HL-60 (cell line): ENCODE data around the gene PPIE.

ENCODE experiments used
- CTCF ChIP-seq: IDR thresholded peaks from one replicate; pipeline ENCODE4 v1.5.1; 2011; ENCODE audit warnings: low read length, control low read depth, inconsistent platforms; ENCODE audit not compliant: insufficient read depth
- POLR2AphosphoS5 ChIP-seq: IDR thresholded peaks from 2 replicates; pipeline ENCODE4 v1.6.1; 2012; ENCODE audit warnings: low read depth
- REST ChIP-seq: IDR thresholded peaks from 2 replicates; pipeline ENCODE4 v1.6.1; 2012; ENCODE audit warnings: low read depth; ENCODE audit not compliant: insufficient replicate concordance

DNA sequence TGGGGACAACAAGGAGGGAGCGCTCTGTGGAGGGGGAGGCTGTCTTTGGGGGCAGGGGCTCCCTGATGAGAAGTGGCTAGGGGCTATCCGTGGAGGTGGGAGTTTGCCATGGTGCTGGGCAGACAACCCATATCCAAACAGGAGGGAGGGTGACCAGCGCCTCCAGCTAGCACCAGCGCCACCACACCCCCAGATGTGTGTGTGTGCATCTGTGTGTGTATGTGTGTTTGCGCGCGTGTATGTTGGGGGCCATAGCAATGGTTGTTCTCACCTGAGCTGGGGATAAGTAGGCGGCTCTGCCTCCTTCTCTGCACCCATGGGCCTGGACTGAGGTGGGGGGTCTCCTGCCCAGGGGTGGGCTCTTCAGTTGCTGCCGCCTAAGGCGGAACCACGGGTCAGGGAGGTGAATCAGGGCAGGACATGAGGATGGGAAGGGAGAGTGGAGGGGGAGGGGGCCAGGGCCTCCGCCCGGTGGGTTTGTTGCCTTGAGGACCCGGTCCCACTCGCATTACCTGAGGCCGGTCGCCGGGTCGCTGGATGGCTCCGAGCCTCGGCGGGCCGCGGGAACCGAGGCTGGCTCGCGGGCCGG is 47.8 kb upstream of the PPIE start:
- TF ChIP-seq CTCF = no peak
- TF ChIP-seq POLR2AphosphoS5 = no peak
- no peak for TF ChIP-seq REST
